ENCODE data around the gene ADGRE3.

DNA sequence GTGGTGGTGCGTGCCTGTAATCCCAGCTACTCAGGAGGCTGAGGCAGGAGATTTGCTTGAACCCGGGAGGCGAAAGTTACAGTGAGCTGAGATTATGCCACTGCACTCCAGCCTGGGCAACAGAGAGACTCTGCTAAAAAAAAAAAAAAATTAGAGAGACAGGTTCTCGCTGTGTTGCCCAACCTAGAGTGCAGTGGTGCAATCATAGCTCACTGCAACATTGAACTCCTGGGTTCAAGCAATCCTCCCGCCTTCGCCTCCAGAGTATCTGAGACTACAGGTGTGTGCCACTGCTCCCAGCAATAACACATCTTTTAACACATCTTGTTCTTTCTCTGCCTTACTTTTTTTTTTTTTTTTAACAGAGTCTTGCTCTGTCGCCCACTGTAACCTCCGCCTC, 59.0 kb downstream of the ADGRE3 start:
- TF ChIP-seq CTCF (conservative IDR thresholded peaks at IDR 0.05; ENCODE audit: low read depth, low read length) (no peak), RCOR1 (IDR thresholded peaks at IDR 0.05; ENCODE audit: insufficient replicate concordance, low read length) (no peak), MXI1 (IDR thresholded peaks at IDR 0.05; ENCODE audit: borderline replicate concordance, low read depth, low read length) (no peak), CHD1 (IDR thresholded peaks at IDR 0.05; ENCODE audit: low read depth, low read length) (no peak), ELK1 (IDR thresholded peaks at IDR 0.05; ENCODE audit: borderline replicate concordance, low read depth, low read length) (no peak), CEBPB (IDR thresholded peaks at IDR 0.05; ENCODE audit: low read depth, low read length) (no peak), POLR2A (IDR thresholded peaks at IDR 0.05; ENCODE audit: low read depth, low read length) (no peak), BHLHE40 (IDR thresholded peaks at IDR 0.05; ENCODE audit: low read depth, low read length) (no peak), NFE2L2 (IDR thresholded peaks at IDR 0.05; ENCODE audit: low read depth, low read length) (no peak), RAD21 (IDR thresholded peaks at IDR 0.05; ENCODE audit: low read length) (no peak), USF2 (IDR thresholded peaks at IDR 0.05; ENCODE audit: low read depth, low read length) (no peak)
